Neuron (in vitro differentiated cells): ENCODE measurements around the gene PYDC2.

Source experiments
- H2AFZ ChIP-seq: one replicate; pipeline ENCODE4 v1.6.1; 2013; ENCODE audit warnings: low read depth, mild to moderate bottlenecking, inconsistent platforms, low read length, moderate library complexity
- H3K27me3 ChIP-seq: one replicate; pipeline ENCODE4 v1.6.1; 2013; ENCODE audit warnings: low read length; ENCODE audit not compliant: insufficient read depth
- H3K36me3 ChIP-seq: one replicate; pipeline ENCODE4 v1.6.1; 2013; ENCODE audit warnings: low read length; ENCODE audit not compliant: insufficient read depth
- H3K4me1 ChIP-seq: one replicate; pipeline ENCODE4 v1.6.1; 2013; ENCODE audit warnings: low read length; ENCODE audit not compliant: insufficient read depth
- H3K4me3 ChIP-seq: 2 replicates; pipeline ENCODE4 v1.5.1; 2013; ENCODE audit warnings: mild to moderate bottlenecking, low read length, moderate library complexity
- H3K9me3 ChIP-seq: one replicate; pipeline ENCODE4 v1.6.1; 2013; ENCODE audit warnings: low read length

The PYDC2 gene

GRCh38 chr3:191461113-191461595, at the start of gene PYDC2:
TSS of gene PYDC2 (plus strand) at chr3:191461163. CDS start at chr3:191461163, 0 bp downstream.
- Histone ChIP-seq H3K4me1 (no peaks in the 10 kb centered on the region), H3K36me3 (no peaks in the 10 kb centered on the region), H3K4me3 (no peak within 1 kb of the TSS), H3K27me3 (no peaks in the 10 kb centered on the region), H2AFZ (no peak within 1 kb of the TSS), H3K9me3 (no peaks in the 10 kb centered on the region)

GRCh38 chr3:191412759-191413158, 48.2 kb upstream of the PYDC2 start:
- Histone ChIP-seq H3K4me1 (no peaks in the 10 kb centered on the region), H3K27me3 (no peaks in the 10 kb centered on the region), H3K36me3 (no peaks in the 10 kb centered on the region), H3K9me3 (peaks cover 6% of the 10 kb centered on the region), H2AFZ (no peak overlapping the region), H3K4me3 (no peak overlapping the region)

- Histone ChIP-seq H2AFZ (no peak overlapping the region), H3K27me3 (no peaks in the 10 kb centered on the region), H3K9me3 (peaks cover 4% of the 10 kb centered on the region), H3K4me3 (no peak overlapping the region), H3K4me1 (no peaks in the 10 kb centered on the region), H3K36me3 (no peaks in the 10 kb centered on the region)
These were observed 46.7 kb upstream of the PYDC2 start for GRCh38 chr3:191414286-191414685.

- Histone ChIP-seq H3K9me3 (no peaks in the 10 kb centered on the region), H3K36me3 (no peaks in the 10 kb centered on the region), H3K4me1 (no peaks in the 10 kb centered on the region), H2AFZ (no peak overlapping the region), H3K4me3 (no peak overlapping the region), H3K27me3 (no peaks in the 10 kb centered on the region)
These were observed 46.2 kb upstream of the PYDC2 start for GRCh38 chr3:191414732-191415131.

GRCh38 chr3:191415566-191415965, 45.4 kb upstream of the PYDC2 start:
- Histone ChIP-seq H3K4me3 (no peak overlapping the region), H3K36me3 (no peaks in the 10 kb centered on the region), H3K9me3 (no peaks in the 10 kb centered on the region), H2AFZ (no peak overlapping the region), H3K27me3 (no peaks in the 10 kb centered on the region), H3K4me1 (no peaks in the 10 kb centered on the region)

GRCh38 chr3:191417457-191417729, 43.6 kb upstream of the PYDC2 start:
- no peak overlapping the region for H2AFZ ChIP-seq
- H3K4me3 ChIP-seq: no peak overlapping the region

GRCh38 chr3:191420771-191421170, 40.2 kb upstream of the PYDC2 start:
- H3K36me3 ChIP-seq: no peaks in the 10 kb centered on the region

More at GRCh38 chr3:191417457-191417729, 43.6 kb upstream of the PYDC2 start:
- H3K36me3 ChIP-seq: no peaks in the 10 kb centered on the region
- H3K9me3 ChIP-seq: no peaks in the 10 kb centered on the region
- H3K27me3 ChIP-seq: no peaks in the 10 kb centered on the region
- no peaks in the 10 kb centered on the region for H3K4me1 ChIP-seq

GRCh38 chr3:191424881-191425280, 36.1 kb upstream of the PYDC2 start:
- Histone ChIP-seq H3K4me3 (no peak overlapping the region), H3K9me3 (no peaks in the 10 kb centered on the region), H3K27me3 (no peaks in the 10 kb centered on the region), H2AFZ (no peak overlapping the region), H3K4me1 (no peaks in the 10 kb centered on the region), H3K36me3 (no peaks in the 10 kb centered on the region)

More at GRCh38 chr3:191420771-191421170, 40.2 kb upstream of the PYDC2 start:
- no peaks in the 10 kb centered on the region for H3K4me1 ChIP-seq
- H3K9me3 ChIP-seq: no peaks in the 10 kb centered on the region
- no peak overlapping the region for H3K4me3 ChIP-seq
- H3K27me3 ChIP-seq: no peaks in the 10 kb centered on the region
- H2AFZ ChIP-seq: no peak overlapping the region

- Histone ChIP-seq H3K4me3 (no peak overlapping the region), H3K36me3 (no peaks in the 10 kb centered on the region), H3K4me1 (no peaks in the 10 kb centered on the region), H3K9me3 (no peaks in the 10 kb centered on the region), H3K27me3 (no peaks in the 10 kb centered on the region), H2AFZ (no peak overlapping the region)
These were observed 35.6 kb upstream of the PYDC2 start for GRCh38 chr3:191425322-191425734.

- H3K9me3 ChIP-seq: no peaks in the 10 kb centered on the region
- H3K4me3 ChIP-seq: no peak overlapping the region
- no peaks in the 10 kb centered on the region for H3K27me3 ChIP-seq
- no peak overlapping the region for H2AFZ ChIP-seq
- H3K36me3 ChIP-seq: no peaks in the 10 kb centered on the region
- H3K4me1 ChIP-seq: no peaks in the 10 kb centered on the region
These were observed 34.7 kb upstream of the PYDC2 start for GRCh38 chr3:191426311-191426710.

GRCh38 chr3:191428177-191428576, 32.8 kb upstream of the PYDC2 start:
- Histone ChIP-seq H3K36me3 (no peaks in the 10 kb centered on the region), H3K4me3 (no peak overlapping the region), H3K27me3 (no peaks in the 10 kb centered on the region), H3K9me3 (no peaks in the 10 kb centered on the region), H3K4me1 (no peaks in the 10 kb centered on the region), H2AFZ (no peak overlapping the region)

- no peak overlapping the region for H3K4me3 ChIP-seq
- H2AFZ ChIP-seq: no peak overlapping the region
- no peaks in the 10 kb centered on the region for H3K9me3 ChIP-seq
- H3K27me3 ChIP-seq: no peaks in the 10 kb centered on the region
- no peaks in the 10 kb centered on the region for H3K4me1 ChIP-seq
- no peaks in the 10 kb centered on the region for H3K36me3 ChIP-seq
These were observed 30.9 kb upstream of the PYDC2 start for GRCh38 chr3:191430103-191430502.

GRCh38 chr3:191431160-191431822, 29.7 kb upstream of the PYDC2 start:
- Histone ChIP-seq H3K4me1 (no peaks in the 10 kb centered on the region), H2AFZ (no peak overlapping the region), H3K27me3 (no peaks in the 10 kb centered on the region), H3K36me3 (no peaks in the 10 kb centered on the region), H3K9me3 (no peaks in the 10 kb centered on the region), H3K4me3 (no peak overlapping the region)

- H3K4me3 ChIP-seq: no peak overlapping the region
- H3K36me3 ChIP-seq: no peaks in the 10 kb centered on the region
- H3K27me3 ChIP-seq: no peaks in the 10 kb centered on the region
- H3K9me3 ChIP-seq: no peaks in the 10 kb centered on the region
- no peak overlapping the region for H2AFZ ChIP-seq
- no peaks in the 10 kb centered on the region for H3K4me1 ChIP-seq
These were observed 28.8 kb upstream of the PYDC2 start for GRCh38 chr3:191432162-191432561.
